ENCODE measurements around the gene CMYA5.

Gene CMYA5

GRCh38 chr5:79729679-79730078 is 40.0 kb downstream of the CMYA5 start:
- TF ChIP-seq, protein P1, sequence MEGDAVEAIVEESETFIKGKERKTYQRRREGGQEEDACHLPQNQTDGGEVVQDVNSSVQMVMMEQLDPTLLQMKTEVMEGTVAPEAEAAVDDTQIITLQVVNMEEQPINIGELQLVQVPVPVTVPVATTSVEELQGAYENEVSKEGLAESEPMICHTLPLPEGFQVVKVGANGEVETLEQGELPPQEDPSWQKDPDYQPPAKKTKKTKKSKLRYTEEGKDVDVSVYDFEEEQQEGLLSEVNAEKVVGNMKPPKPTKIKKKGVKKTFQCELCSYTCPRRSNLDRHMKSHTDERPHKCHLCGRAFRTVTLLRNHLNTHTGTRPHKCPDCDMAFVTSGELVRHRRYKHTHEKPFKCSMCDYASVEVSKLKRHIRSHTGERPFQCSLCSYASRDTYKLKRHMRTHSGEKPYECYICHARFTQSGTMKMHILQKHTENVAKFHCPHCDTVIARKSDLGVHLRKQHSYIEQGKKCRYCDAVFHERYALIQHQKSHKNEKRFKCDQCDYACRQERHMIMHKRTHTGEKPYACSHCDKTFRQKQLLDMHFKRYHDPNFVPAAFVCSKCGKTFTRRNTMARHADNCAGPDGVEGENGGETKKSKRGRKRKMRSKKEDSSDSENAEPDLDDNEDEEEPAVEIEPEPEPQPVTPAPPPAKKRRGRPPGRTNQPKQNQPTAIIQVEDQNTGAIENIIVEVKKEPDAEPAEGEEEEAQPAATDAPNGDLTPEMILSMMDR (conservative IDR thresholded peaks at IDR 0.05; ENCODE audit: control insufficient read depth, insufficient read depth, low read depth, low read length) = no peak
- no peak overlapping the region for H3K4me3 ChIP-seq (ENCODE audit: control insufficient read depth, low read depth, low read length)
- no peak for DNase-seq (ENCODE audit: low read depth)

- no peak for DNase-seq (ENCODE audit: low read depth)
- TF ChIP-seq, protein P1 (conservative IDR thresholded peaks at IDR 0.05; ENCODE audit: control insufficient read depth, insufficient read depth, low read depth, low read length) = no peak
- H3K4me3 ChIP-seq (ENCODE audit: control insufficient read depth, low read depth, low read length) = no peak overlapping the region
These were observed 40.9 kb downstream of the CMYA5 start for GRCh38 chr5:79730564-79730963.

DNA sequence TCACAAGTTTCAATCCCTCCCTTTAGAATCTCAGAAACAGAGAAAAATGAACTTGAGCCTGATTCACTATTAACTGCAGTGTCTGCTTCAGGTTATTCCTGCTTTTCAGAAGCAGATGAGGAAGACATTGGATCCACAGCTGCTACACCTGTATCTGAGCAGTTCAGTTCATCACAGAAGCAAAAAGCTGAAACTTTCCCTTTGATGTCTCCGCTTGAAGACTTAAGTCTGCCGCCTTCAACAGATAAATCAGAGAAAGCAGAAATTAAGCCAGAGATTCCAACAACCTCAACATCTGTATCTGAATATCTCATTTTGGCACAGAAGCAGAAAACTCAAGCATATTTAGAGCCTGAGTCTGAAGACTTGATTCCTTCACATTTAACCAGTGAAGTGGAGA is 42.1 kb downstream of the CMYA5 start:
- no peak for DNase-seq (ENCODE audit: low read depth)
- TF ChIP-seq, protein P1 (conservative IDR thresholded peaks at IDR 0.05; ENCODE audit: control insufficient read depth, insufficient read depth, low read depth, low read length) = no peak
- H3K4me3 ChIP-seq (ENCODE audit: control insufficient read depth, low read depth, low read length) = no peak overlapping the region

- TF ChIP-seq, protein P1 (conservative IDR thresholded peaks at IDR 0.05; ENCODE audit: control insufficient read depth, insufficient read depth, low read depth, low read length) = no peak
- H3K4me3 ChIP-seq (ENCODE audit: control insufficient read depth, low read depth, low read length) = no peak overlapping the region
- no peak for DNase-seq (ENCODE audit: low read depth)
These were observed 47.2 kb downstream of the CMYA5 start for GRCh38 chr5:79736528-79737514.

- TF ChIP-seq, protein P1 (conservative IDR thresholded peaks at IDR 0.05; ENCODE audit: control insufficient read depth, insufficient read depth, low read depth, low read length) = no peak
- DNase-seq (ENCODE audit: low read depth) = no peak
- no peak overlapping the region for H3K4me3 ChIP-seq (ENCODE audit: control insufficient read depth, low read depth, low read length)
These were observed 48.7 kb downstream of the CMYA5 start for GRCh38 chr5:79738349-79738748.

- TF ChIP-seq, protein P1 (conservative IDR thresholded peaks at IDR 0.05; ENCODE audit: control insufficient read depth, insufficient read depth, low read depth, low read length) = no peak
- H3K4me3 ChIP-seq (ENCODE audit: control insufficient read depth, low read depth, low read length) = no peak overlapping the region
- DNase-seq (ENCODE audit: low read depth) = no peak
These were observed 53.0 kb downstream of the CMYA5 start for GRCh38 chr5:79742549-79743136.
